Measurements from ENCODE around the gene MOB2.

DNA sequence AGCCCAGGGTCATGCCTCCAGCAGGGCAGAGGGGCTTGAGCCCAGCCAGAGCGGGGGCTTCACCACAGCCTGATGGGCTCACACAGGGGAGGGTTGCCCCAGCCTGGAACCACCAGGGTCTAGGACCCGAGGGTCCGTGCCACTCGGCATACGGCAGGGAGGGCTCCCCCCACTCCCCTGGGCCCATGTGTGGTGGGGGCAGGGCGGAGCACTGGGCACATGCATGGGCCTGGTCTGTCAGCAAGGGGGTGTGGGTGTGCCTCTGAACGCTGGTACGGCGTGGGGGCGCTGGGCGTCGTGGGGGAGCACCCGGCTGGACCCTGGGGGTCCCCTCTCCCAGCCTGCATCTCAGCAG, 29.3 kb downstream of the MOB2 start:
- TF ChIP-seq, protein P1, sequence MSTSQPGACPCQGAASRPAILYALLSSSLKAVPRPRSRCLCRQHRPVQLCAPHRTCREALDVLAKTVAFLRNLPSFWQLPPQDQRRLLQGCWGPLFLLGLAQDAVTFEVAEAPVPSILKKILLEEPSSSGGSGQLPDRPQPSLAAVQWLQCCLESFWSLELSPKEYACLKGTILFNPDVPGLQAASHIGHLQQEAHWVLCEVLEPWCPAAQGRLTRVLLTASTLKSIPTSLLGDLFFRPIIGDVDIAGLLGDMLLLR (CRISPR knock-in tag; IDR thresholded peaks at IDR 0.05), result no peak
- TF ChIP-seq, protein P2, sequence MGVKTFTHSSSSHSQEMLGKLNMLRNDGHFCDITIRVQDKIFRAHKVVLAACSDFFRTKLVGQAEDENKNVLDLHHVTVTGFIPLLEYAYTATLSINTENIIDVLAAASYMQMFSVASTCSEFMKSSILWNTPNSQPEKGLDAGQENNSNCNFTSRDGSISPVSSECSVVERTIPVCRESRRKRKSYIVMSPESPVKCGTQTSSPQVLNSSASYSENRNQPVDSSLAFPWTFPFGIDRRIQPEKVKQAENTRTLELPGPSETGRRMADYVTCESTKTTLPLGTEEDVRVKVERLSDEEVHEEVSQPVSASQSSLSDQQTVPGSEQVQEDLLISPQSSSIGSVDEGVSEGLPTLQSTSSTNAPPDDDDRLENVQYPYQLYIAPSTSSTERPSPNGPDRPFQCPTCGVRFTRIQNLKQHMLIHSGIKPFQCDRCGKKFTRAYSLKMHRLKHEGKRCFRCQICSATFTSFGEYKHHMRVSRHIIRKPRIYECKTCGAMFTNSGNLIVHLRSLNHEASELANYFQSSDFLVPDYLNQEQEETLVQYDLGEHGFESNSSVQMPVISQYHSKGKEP (CRISPR knock-in tag; IDR thresholded peaks at IDR 0.05), result no peak
- no peak for TF ChIP-seq ZNF24 (IDR thresholded peaks at IDR 0.05)
- no peak for TF ChIP-seq RFX1 (IDR thresholded peaks at IDR 0.05)
- no peak for TF ChIP-seq ISX (CRISPR knock-in tag; conservative IDR thresholded peaks at IDR 0.05)
